Kidney (tissue), 14 donors: ENCODE data around the gene USP35. TPM values are rescaled to one million over a fixed set of nuclear protein-coding genes. Genes with fewer than 3 reads are reported as not detected.

Experiments used
- DNase-seq, 5 donors: peaks; one replicate each; pipeline ENCODE4 v3.0.0-alpha.2; 2013 to 2020
- FAIRE-seq: peaks from 2 replicates; lab custom pipeline; 2012; peaks lifted over from hg19 to GRCh38; lab: Jason Lieb, UNC
- H3K27ac ChIP-seq, 2 donors: one replicate each; pipeline ENCODE4 v1.7.0; 2013; ENCODE audit warnings: low read depth in 2 of 2, low read length in 2 of 2, inconsistent platforms in 1 of 2
- H3K27me3 ChIP-seq: one replicate; pipeline ENCODE4 v1.7.1; 2013; ENCODE audit warnings: low read length, inconsistent platforms; ENCODE audit not compliant: control insufficient read depth, insufficient read depth
- H3K36me3 ChIP-seq, 3 donors: one replicate each; pipeline versions ENCODE4 v1.7.0 to v1.7.1; 2013; ENCODE audit warnings: low read length in 3 of 3, control low read depth in 1 of 3, inconsistent platforms in 1 of 3; ENCODE audit not compliant: insufficient read depth in 3 of 3, control insufficient read depth in 2 of 3
- H3K4me1 ChIP-seq, 3 donors: one replicate each; pipeline versions ENCODE4 v1.7.0 to v1.7.1; 2013; ENCODE audit warnings: low read length in 3 of 3, inconsistent platforms in 1 of 3, low read depth in 1 of 3; ENCODE audit not compliant: control insufficient read depth in 2 of 3, insufficient read depth in 2 of 3
- H3K4me3 ChIP-seq, 3 donors: one replicate each; pipeline versions ENCODE4 v1.7.0 to v1.8.1; 2013; ENCODE audit warnings: low read length in 3 of 3, control low read depth in 1 of 3, inconsistent platforms in 1 of 3
- H3K9ac ChIP-seq, 3 donors: one replicate each; pipeline versions ENCODE4 v1.7.0 to v1.7.1; 2013; ENCODE audit warnings: low read length in 3 of 3, control low read depth in 1 of 3, inconsistent platforms in 1 of 3
- H3K9me3 ChIP-seq, 3 donors: one replicate each; pipeline versions ENCODE4 v1.7.0 to v1.7.1; 2013; ENCODE audit warnings: low read length in 3 of 3, control low read depth in 1 of 3, inconsistent platforms in 1 of 3; ENCODE audit not compliant: control insufficient read depth in 2 of 3, insufficient read depth in 1 of 3
- intact Hi-C: fragments of 100-400 bp; cut with DNase I; formaldehyde crosslinking; loops from one replicate; pipeline ENCODE4 v1.11.1; 2022
- polyA plus RNA-seq: library from polyadenylated mRNA; stranded (reverse); fragments of 350-450 nt; fragmentation: Illumina TruSeq; extraction: RNeasy Lipid Tissue Mini Kit (QIAGEN cat#74804); gene quantifications from one replicate; pipeline ENCODE4 v1.2.3, GENCODE V29; 2014; ENCODE audit warnings: low read depth, low replicate concordance; ENCODE audit not compliant: insufficient read depth
- total RNA-seq: library from RNA; stranded (reverse); fragmentation: NEBNext Ultra II Directional; extraction: Animal tissue kit (Norgen Biotek cat#: 25700); gene quantifications from one replicate; pipeline ENCODE4 v1.2.1, GENCODE V29; 2021
- TF ChIP-seq, protein P1 (sequence below): IDR thresholded peaks from 3 replicates; pipeline ENCODE4 v1.5.1; 2012; ENCODE audit warnings: mild to moderate bottlenecking, moderate library complexity, borderline replicate concordance; ENCODE audit not compliant: insufficient read depth; ENCODE audit errors: extremely low read depth
- donor health status: control.
- donor health status: control.
- donor health status: control.
- donor health status: control.
- donor health status: control.
- donor health status: DM: yes; HTN: yes; CAD: no.
- donor health status: Normal renal cell carcinoma (clear cell type).

The USP35 gene
- total and polyA plus RNA-seq, 2 donors from 2014 or later: 4.0 to 7.7 TPM

GRCh38 chr11:78149646-78150045, 39.1 kb upstream of the USP35 start:
- H3K9ac ChIP-seq: no peak overlapping the region
- DNase-seq: no peak
- no peak for FAIRE-seq
- no peak overlapping the region for H3K27ac ChIP-seq
- no peaks in the 10 kb centered on the region for H3K9me3 ChIP-seq
- TF ChIP-seq, protein P1, sequence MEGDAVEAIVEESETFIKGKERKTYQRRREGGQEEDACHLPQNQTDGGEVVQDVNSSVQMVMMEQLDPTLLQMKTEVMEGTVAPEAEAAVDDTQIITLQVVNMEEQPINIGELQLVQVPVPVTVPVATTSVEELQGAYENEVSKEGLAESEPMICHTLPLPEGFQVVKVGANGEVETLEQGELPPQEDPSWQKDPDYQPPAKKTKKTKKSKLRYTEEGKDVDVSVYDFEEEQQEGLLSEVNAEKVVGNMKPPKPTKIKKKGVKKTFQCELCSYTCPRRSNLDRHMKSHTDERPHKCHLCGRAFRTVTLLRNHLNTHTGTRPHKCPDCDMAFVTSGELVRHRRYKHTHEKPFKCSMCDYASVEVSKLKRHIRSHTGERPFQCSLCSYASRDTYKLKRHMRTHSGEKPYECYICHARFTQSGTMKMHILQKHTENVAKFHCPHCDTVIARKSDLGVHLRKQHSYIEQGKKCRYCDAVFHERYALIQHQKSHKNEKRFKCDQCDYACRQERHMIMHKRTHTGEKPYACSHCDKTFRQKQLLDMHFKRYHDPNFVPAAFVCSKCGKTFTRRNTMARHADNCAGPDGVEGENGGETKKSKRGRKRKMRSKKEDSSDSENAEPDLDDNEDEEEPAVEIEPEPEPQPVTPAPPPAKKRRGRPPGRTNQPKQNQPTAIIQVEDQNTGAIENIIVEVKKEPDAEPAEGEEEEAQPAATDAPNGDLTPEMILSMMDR: no peak
- no peak overlapping the region for H3K4me3 ChIP-seq
- H3K27me3 ChIP-seq: no peaks in the 10 kb centered on the region
- intact Hi-C loops: no loop called here
- no peaks in the 10 kb centered on the region for H3K36me3 ChIP-seq
- no peaks in the 10 kb centered on the region for H3K4me1 ChIP-seq

DNA sequence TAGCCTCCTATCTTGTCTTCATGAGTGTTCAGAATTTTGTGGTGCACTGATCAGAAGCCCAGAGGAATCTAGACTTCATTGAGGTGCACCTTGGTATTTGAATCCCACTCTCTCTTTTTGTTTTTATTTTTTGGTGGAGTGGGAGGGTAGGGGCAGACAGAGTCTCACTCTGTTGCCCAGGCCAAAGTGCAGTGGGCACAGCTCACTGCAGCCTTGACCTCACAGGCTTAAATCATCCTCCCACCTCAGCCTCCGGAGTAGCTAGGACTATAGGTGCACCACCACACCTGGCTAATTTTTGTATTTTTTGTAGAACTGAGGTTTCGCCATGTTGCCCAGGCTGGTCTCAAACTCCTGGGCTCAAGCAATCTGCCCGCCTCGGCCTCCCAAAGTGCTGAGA, 38.4 kb upstream of the USP35 start:
- no peak for DNase-seq
- intact Hi-C loops: no loop called here
- TF ChIP-seq, protein P1: no peak
- Histone ChIP-seq H3K9ac (no peak overlapping the region), H3K27ac (no peak overlapping the region), H3K36me3 (no peaks in the 10 kb centered on the region), H3K9me3 (no peaks in the 10 kb centered on the region), H3K27me3 (no peaks in the 10 kb centered on the region), H3K4me1 (no peaks in the 10 kb centered on the region), H3K4me3 (no peak overlapping the region)
- no peak for FAIRE-seq

DNA sequence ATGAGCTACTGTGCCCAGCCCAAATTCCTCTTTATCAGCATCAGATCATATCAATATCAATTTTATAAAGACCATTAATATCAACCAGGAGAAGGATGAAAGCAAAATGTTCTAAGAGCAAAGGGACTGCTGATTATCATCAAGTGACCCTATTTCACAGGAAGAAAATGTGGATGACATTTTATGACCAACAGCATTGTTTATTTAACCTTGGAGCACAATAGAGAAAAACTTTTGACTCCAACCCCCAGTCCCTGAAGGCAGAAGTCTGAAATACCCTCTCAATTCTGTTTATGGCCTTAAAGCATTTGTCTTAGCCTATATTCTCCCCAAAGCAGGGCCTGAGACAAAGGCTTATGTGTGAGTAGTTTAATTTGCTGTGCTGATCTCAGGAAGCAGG, 38.0 kb upstream of the USP35 start:
- DNase-seq (no peak), FAIRE-seq (no peak)
- Histone ChIP-seq H3K9me3 (no peaks in the 10 kb centered on the region), H3K9ac (no peak overlapping the region), H3K36me3 (no peaks in the 10 kb centered on the region), H3K27ac (no peak overlapping the region), H3K4me3 (no peak overlapping the region), H3K27me3 (no peaks in the 10 kb centered on the region), H3K4me1 (no peaks in the 10 kb centered on the region)
- TF ChIP-seq, protein P1: no peak
- intact Hi-C loops: no loop called here

DNA sequence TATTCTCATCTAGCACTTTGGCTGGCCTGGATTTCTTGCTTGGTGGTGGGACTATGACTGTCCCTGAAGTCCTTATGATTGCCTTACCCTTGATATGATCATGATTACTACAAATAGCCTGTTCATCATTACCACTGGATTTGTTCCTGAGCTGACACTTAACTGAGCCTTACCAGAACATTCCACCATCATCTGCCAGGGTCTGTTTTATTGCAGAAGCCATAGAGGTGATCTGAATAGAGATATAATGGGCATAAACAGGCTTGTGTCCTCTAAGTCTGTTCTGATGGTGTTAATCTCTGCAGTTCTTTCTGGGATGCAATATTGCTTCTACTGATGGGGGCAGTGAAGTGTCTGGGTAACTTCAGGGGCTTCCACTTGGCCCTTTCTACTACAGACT, 36.9 kb upstream of the USP35 start:
- intact Hi-C loops: no loop called here
- Histone ChIP-seq H3K27me3 (no peaks in the 10 kb centered on the region), H3K9ac (no peak overlapping the region), H3K9me3 (no peaks in the 10 kb centered on the region), H3K27ac (no peak overlapping the region), H3K36me3 (no peaks in the 10 kb centered on the region), H3K4me3 (no peak overlapping the region), H3K4me1 (no peaks in the 10 kb centered on the region)
- no peak for DNase-seq
- TF ChIP-seq, protein P1: no peak
- FAIRE-seq: no peak
